HUDEP-2 (cell line): ENCODE results near the gene TMEM100.
A peak's percentile ranks its signal among the peaks of the same experiment; 100 is the strongest.

ENCODE experiments used
- DNase-seq, 76 experiments: peaks; one replicate each; lab custom pipeline; 2025; ENCODE audit not compliant: unreplicated experiment in 76 of 76; lab: John Stamatoyannopoulos, UW

TMEM100 gene, protein sequence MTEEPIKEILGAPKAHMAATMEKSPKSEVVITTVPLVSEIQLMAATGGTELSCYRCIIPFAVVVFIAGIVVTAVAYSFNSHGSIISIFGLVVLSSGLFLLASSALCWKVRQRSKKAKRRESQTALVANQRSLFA

DNA sequence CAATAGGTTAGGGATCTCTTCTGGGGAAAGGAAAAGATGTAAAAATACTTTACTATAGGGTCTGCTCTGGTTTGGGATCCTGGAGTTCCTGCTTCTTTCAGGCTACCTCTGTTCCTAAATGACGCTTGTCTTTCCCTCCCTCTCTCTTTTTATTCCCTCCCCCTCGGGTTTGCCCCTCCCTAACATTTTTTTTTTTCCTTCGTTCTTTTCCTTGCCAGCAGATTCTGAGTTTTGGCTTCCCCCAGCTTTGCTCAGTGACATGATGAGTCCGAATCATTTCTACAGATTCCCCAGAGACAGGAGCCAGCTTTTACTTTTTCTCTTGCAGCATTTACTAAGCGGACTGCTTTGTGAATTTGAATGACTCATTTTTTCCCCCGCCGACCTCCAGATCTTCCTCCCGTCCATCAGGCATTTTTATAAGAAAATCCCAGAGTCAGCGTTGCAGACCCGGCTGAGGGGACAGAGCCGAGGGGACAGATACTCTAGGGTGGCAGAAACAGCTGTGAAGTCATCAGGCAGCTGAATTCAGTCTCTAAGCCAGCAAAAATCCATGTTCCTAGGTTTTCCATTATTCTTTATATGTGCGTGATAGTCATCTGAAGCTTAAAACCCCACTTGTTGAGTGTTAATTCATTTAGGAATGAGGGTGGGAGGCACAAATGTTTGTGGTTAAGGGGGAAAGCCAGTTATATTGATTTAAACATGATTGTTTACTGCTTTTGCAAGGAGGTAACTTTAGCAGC lies at the start of gene TMEM100:
Gene TMEM100, minus strand, starts transcription at position 123 of the 746 bp plus-strand sequence. CDS start 1,794 bp downstream, outside the sequence.
- no peak for DNase-seq

- no peak for DNase-seq
These were observed 49.4 kb upstream of the TMEM100 start for GRCh38 chr17:55772086-55772485.

GRCh38 chr17:55770196-55770870 lies 47.7 kb upstream of the TMEM100 start:
- peak in 16 of 76 experiments; percentile 0 to 31 (median 12) for DNase-seq

DNA sequence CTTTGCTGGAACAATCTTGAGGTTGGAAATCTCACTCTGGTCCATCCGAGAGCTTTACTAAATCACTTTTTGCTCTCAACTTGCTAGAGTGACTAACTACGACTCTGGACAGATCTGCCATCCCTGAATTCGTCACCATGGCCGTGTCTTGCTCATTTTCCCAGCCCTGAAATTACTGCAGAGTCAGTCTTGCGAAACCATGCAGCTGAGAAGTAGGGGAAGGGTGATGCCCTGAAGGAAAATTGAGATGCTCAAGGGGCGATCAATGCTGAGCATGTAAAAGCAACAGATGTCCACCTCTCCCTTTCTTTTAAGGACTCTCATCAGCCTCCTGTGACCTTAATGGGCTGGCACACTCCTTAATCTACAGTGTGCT lies 46.9 kb upstream of the TMEM100 start:
- DNase-seq = no peak

DNA sequence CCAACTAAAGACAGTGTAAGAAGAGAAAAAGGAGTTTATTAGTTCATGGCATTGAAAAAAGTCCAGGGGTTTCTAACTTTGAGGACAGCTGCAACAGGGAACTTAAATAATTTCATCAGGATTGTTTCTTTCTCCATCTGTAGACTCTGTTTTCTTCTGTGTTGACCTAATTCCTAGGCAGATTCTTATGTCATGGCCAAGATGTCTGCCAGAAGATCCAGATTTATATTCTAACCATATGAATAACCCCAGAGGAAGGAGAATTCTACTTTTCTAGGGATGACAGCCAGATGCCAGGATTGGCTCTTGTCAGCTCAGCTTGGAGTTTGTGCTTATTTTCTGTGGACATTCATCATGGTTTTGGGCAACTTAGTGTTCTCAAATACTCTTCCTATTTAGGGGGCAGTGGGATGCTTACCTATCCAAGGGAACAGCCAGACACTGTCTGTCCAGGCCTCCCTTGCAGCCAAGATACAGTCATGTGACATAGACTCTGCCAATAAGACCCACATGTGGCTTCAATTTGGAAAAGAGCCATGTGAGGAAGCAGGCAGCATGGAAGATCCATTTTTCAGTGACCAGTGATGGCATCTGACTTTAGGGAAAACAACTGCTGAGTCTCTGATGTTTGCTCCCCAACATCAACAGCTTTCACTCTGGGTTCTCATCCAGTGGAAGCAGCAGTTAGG lies 46.4 kb upstream of the TMEM100 start:
- DNase-seq = no peak

DNA sequence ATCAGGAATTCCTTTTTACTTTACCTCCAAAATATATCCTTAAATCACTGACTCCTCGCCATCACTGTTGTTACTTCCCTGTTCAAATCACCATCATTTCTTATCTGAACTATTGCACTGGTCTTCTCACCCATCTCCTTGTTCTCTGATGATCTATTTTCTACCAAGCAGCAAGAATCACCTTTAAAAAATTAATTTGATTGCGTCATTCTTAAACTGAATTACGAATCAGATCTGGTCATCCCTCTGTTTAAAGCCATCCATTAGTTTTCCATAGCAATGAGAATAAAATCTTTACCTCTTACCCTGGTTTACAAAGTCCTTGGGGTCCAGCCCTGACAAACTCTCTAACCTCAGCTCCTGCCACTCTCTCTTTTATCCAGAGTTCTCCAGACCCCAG lies 42.8 kb upstream of the TMEM100 start:
- DNase-seq = no peak

DNA sequence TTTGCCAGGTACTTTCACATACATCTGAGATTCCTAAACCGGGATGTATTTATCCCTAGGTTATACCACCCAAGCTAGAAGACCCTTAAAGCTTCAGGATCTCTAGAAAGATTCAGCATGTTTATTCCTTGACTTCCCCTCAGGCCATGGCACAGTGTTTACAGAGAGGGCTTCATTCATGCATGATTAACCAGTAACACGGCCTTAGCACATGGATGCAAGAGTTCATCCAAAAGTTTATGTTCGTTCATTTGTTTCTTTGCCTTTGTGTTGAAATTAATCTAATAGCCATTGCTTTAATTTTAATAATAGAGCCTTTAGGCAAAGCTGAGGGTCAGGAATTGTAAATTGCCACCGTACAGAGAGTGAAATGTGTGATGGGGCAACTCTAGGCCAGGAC lies 41.9 kb upstream of the TMEM100 start:
- no peak for DNase-seq

GRCh38 chr17:55763856-55764255 lies 41.2 kb upstream of the TMEM100 start:
- DNase-seq = no peak

DNA sequence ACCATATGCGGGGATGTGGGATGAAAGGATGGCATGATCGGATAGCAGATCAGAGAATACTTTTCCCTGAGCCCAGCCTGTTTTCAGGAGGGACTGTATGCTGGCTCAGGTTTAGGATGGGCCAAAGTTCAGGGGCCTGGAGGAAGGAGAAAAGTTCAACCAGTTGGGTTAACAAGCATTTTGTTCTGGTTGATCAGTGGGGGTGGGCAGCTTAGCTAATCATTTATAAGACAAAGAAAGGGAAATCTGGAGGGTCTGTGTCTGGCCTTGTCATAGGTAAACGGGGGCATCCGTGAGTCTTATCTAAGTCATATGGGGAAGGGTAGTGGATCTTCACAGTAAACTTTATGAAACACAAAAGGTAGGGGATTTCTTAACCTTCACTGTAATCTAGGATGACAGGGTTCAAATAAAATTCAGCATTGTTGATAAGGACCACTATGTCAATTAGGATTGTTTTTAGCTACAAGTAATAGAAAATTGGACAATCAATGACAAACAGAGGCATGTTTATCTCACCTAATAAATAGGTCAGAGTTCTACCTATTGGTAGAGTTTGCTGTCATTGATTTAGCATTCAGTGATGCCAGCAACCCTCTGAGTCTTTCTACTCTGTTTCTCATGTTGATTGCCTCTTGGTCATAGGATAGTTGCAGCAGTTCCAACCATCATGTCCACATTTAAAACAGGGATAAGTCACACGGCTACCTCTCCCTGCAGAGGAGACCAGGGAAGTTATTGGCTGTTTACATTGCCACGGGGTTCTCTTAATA lies 39.6 kb upstream of the TMEM100 start:
- DNase-seq = no peak

DNA sequence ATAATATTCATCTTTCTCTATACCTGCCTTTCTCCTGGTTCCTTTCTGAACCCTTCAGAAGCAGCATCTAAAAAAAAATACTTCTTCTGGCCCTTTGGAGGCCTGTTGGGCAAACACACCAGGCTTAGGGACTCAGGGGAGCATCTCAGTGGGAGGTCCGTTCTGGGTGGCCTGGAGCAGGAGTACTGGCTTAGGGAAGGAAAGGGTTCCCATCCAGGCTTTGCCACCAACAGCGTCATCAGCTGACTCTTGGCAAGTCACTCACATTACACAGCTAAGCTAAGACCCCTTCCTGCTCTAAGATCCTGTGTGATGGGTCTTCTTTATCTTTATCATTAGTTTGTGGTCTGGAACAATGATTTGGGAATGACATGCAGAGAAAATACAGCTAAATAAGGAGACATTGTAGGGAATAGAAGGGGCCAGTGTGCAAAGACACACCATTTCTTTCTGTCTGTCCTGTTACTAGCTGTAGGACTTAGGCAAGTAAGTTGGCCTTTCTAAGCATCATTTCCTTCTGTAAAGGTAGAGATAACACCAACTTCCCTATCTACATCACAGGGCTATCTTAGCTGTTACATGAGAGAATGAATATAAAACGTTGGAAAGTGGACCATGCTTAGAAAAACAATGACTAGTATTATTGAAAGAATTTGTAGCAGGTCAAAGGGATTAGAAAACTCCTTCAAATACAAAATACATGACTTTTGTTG lies 38.1 kb upstream of the TMEM100 start:
- DNase-seq = no peak

GRCh38 chr17:55758171-55758570 lies 35.5 kb upstream of the TMEM100 start:
- no peak for DNase-seq

DNA sequence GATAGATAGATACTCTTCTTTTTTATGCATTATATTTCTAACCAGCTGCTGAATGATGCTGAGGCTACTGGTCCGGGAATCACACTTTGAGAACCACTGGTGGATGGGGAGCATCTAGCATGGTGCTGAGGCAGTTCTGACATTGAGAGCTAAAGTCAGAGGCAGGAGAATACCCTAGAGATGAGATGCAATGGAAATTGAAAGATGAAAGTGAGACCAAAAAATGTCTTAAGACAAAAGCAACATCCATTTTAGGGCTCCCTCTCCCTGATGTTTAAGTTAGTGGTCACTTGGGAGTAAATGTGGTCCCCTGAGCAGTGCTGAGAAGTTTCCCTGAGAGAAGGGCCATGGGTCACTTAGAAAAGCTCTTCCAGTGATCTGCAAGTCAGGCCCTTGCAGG lies 35.0 kb upstream of the TMEM100 start:
- no peak for DNase-seq

GRCh38 chr17:55756689-55757088 lies 34.0 kb upstream of the TMEM100 start:
- DNase-seq = no peak

DNA sequence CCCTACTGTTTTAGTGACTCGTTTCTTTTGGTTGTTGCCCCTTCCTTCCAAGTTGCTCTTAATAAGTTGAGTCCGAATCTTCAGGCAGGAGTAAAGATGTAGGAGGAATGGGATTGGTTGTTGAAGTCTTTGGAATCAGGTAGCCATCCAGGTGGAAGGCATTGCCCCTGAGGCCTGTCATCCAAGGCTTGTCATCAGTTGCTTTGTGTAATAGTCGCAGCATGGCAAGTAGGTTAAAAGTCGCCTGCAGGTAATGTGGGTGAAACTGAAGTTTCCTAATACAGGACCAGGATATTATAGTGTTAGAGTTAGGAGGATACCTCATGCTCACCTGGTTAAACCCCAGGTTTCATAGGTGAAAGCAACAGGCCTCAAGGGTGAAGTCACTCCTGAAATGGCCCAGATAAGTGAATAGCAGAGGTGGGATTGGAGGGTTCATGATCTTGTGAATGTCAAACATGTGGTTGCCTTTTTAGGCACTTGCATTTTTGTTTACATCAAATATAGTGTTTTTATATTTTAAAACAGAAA lies 29.1 kb upstream of the TMEM100 start:
- no peak for DNase-seq

- peak in 74 of 76 experiments; percentile 19 to 97 (median 84) for DNase-seq
These were observed 28.3 kb upstream of the TMEM100 start, which contains the start of gene PCTP for GRCh38 chr17:55750750-55751657. Gene PCTP (plus strand): TSS chr17:55751051. CDS start chr17:55751104, 53 bp downstream.

DNA sequence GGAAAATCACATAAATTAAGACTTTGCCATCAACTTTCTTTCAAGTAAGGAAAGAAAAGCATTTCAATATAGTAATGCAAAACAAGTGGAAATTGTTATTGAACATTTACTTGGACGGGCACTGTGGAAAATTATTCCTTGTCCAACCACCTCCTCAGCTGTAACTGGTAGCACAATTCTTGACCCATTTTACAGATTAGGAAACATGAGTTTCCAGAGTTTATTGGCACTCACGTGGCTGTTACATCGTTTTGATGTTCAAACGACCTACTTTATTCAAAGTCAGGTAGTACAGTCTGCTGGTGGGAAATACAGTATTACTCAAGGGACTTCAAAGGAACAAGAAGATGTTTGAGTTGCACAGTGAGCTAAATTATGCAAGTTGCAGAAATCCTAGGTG lies 27.3 kb upstream of the TMEM100 start:
- DNase-seq = no peak

- no peak for DNase-seq
These were observed 26.2 kb upstream of the TMEM100 start for GRCh38 chr17:55748841-55749240.

GRCh38 chr17:55747209-55747608 lies 24.5 kb upstream of the TMEM100 start:
- DNase-seq = no peak

GRCh38 chr17:55746466-55746865 lies 23.8 kb upstream of the TMEM100 start:
- no peak for DNase-seq
